ENCODE results near the gene CTSA. TPM values are rescaled to one million over a fixed set of nuclear protein-coding genes. Genes with fewer than 3 reads are reported as not detected.

Gene CTSA
- total and polyA plus RNA-seq, 9 donors: 45.0 to 210 (median 110) TPM

DNA sequence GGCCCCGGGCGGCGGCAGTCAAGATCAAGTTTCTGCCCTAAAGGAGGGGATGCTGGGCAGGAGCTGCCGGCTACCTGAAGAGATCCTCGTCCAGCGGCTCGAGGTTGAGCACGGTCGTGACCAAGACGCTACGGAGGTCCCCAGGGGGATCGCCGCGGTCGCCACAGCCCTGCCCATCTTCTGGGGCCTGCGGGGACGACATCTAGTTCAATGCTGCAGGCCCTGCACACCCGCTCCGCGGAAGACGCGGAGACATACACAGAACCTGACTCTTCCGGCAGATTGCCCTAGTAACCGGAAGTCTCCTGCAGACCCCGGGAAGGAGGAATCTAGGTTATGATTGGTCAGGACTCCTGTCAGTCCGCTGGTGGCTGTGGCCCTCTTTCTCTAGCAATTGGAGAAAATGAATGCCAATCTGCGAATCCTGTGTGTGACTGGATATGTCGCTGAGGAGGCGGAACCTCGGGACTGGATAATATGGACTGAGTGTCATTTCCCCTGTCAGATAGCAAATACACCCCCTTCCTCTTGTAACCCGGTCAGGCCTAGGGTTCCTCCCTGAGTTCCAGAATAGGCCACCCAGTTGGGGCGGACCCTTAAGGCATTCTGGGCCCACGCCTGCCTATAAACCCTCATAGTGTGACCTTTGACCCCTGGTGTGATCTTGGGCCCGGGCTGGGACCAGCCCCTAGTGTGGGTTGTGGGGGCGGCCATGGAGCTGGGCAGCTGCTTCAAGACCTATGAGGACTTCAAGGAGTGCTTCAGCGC lies 33.8 kb upstream of the CTSA start, which contains the start of the genes ACOT8 and ZSWIM3:
TSS of gene ACOT8 (minus strand) at position 279 of the 768 bp plus-strand sequence. CDS start at position 202, 77 bp downstream.
TSS of gene ZSWIM3 (plus strand) at position 501 of the 768 bp plus-strand sequence. CDS start at position 713, 212 bp downstream.
- Histone ChIP-seq H3K36me3 (no peaks in the 10 kb centered on the region), H3K9me3 (no peaks in the 10 kb centered on the region), H3K4me3 (peak within 1 kb of the TSS; percentile 71), H3K27ac (peak within 1 kb of the TSS in 1 of 2 donors; percentile 61), H3K4me1 (ENCODE audit: insufficient read depth) (peaks cover 8% of the 10 kb centered on the region), H3K27me3 (no peaks in the 10 kb centered on the region)
- intact Hi-C loops (cut with DNase I): no loop called here
- TF ChIP-seq CTCF (IDR thresholded peaks at IDR 0.05) (no peak), POLR2A (IDR thresholded peaks at IDR 0.05) (no peak), EP300 (IDR thresholded peaks at IDR 0.05) (no peak)
- WGBS, 3 donors: 0 to 1% (median 0%) methylated on average over 24 to 36 of the region's 36 CpGs
- DNase-seq: peak; percentile 89 to 98 (median 95)

GRCh38 chr20:45857882-45858216 lies 33.3 kb upstream of the CTSA start:
- intact Hi-C loops (cut with DNase I): no loop called here

GRCh38 chr20:45859916-45860315 lies 31.2 kb upstream of the CTSA start:
- peaks cover 8% of the 10 kb centered on the region for H3K4me1 ChIP-seq (ENCODE audit: insufficient read depth)
- intact Hi-C loops (cut with DNase I): no loop called here
- DNase-seq: peak in 1 of 5 donors; percentile 3
- no peak overlapping the region for H3K4me3 ChIP-seq
- H3K9me3 ChIP-seq: no peaks in the 10 kb centered on the region
- no peaks in the 10 kb centered on the region for H3K27me3 ChIP-seq
- TF ChIP-seq EP300 (IDR thresholded peaks at IDR 0.05): no peak
- TF ChIP-seq POLR2A (IDR thresholded peaks at IDR 0.05): no peak
- no peak for TF ChIP-seq CTCF (IDR thresholded peaks at IDR 0.05)
- no peaks in the 10 kb centered on the region for H3K36me3 ChIP-seq
- no peak overlapping the region for H3K27ac ChIP-seq
- WGBS, 3 donors: 82 to 88% (median 86%) methylated on average over 5 of the region's 5 CpGs

More at GRCh38 chr20:45857882-45858216, 33.3 kb upstream of the CTSA start:
- H3K27me3 ChIP-seq: no peaks in the 10 kb centered on the region
- no peak for DNase-seq
- H3K4me1 ChIP-seq (ENCODE audit: insufficient read depth): peaks cover 8% of the 10 kb centered on the region
- TF ChIP-seq CTCF (IDR thresholded peaks at IDR 0.05) (no peak), EP300 (IDR thresholded peaks at IDR 0.05) (no peak), POLR2A (IDR thresholded peaks at IDR 0.05) (no peak)
- no peaks in the 10 kb centered on the region for H3K9me3 ChIP-seq
- 5 to 6% (median 6%) methylated on average over 11 to 13 of the region's 13 CpGs for WGBS, 3 donors
- H3K27ac ChIP-seq: no peak overlapping the region
- no peaks in the 10 kb centered on the region for H3K36me3 ChIP-seq
- peak overlapping the region; percentile 71 for H3K4me3 ChIP-seq

- TF ChIP-seq POLR2A (IDR thresholded peaks at IDR 0.05): no peak
- no peak for TF ChIP-seq CTCF (IDR thresholded peaks at IDR 0.05)
- no peak for TF ChIP-seq EP300 (IDR thresholded peaks at IDR 0.05)
- DNase-seq: peak in 1 of 5 donors; percentile 22
- no peak overlapping the region for H3K4me3 ChIP-seq
- WGBS, 3 donors: 64 to 76% (median 70%) methylated on average over 7 of the region's 7 CpGs
- peaks cover 8% of the 10 kb centered on the region for H3K4me1 ChIP-seq (ENCODE audit: insufficient read depth)
- intact Hi-C loops (cut with DNase I): no loop called here
- no peaks in the 10 kb centered on the region for H3K36me3 ChIP-seq
- no peaks in the 10 kb centered on the region for H3K27me3 ChIP-seq
- no peak overlapping the region for H3K27ac ChIP-seq
- no peaks in the 10 kb centered on the region for H3K9me3 ChIP-seq
Measured at GRCh38 chr20:45860560-45861220, 30.4 kb upstream of the CTSA start.

Data from ovary (tissue), 9 donors.